Spleen (tissue), 7 donors: ENCODE measurements around the gene COBLL1.

ENCODE experiments used
- POLR2A ChIP-seq, 3 donors: fragments of 450-650 bp; IDR thresholded peaks; one replicate each; pipeline ENCODE4 v1.5.1; 2017; ENCODE audit warnings: antibody characterized with exemption in 3 of 3, mild to moderate bottlenecking in 1 of 3
- POLR2AphosphoS5 ChIP-seq, 3 donors: sonication (generic); formaldehyde crosslinking; IDR thresholded peaks; one replicate each; pipeline ENCODE4 v1.5.1; 2017; ENCODE audit warnings: antibody characterized with exemption in 3 of 3
- TF ChIP-seq, protein P1 (sequence below), 11 experiments: fragments of 200-600 bp in 7 of 11; fragments of 450-650 bp in 4 of 11; sonication (generic) in 4 of 11; IDR thresholded peaks in 8 of 11; conservative IDR thresholded peaks in 3 of 11; 1 replicate in 7 of 11; 2 replicates in 4 of 11; pipeline versions ENCODE4 v1.4.0 to v1.8.0; 2016 to 2021; ENCODE audit warnings: antibody characterized with exemption in 11 of 11, inconsistent platforms in 4 of 11, mild to moderate bottlenecking in 1 of 11
- donor health status: DM: no; HTN: no; CAD: no; lungs with moderate emphysema.
- donor health status: DM: no; HTN: no; CAD: no.
- donor health status: DM: no; HTN: no; CAD: no.

DNA sequence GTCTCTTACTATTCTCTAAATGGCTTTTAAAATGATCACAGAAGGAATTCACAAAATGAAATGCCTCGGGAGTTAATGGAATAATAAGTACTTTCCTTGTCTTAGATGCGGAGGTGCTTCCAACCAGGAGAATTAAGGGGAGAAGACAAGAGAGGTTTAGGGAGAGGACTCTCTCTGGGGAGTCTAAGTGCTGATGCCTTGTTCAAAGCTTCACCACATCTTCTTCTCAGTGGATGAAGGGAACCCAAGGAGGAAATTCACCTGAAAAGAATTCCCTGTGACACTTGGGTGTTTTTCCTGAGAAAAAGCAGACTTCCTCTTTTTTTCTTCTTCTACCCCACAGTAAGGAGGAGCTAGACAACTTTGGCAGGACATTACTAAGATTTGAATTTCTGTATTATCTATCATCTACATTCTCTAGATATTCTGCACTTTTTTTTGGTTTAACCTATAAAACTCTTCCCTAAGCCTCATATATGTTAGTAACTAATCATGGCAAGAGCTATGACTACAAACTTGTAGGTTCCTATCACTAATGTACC is 150.2 kb downstream of the COBLL1 start:
- TF ChIP-seq POLR2AphosphoS5 (IDR thresholded peaks at IDR 0.05) (no peak), POLR2A (IDR thresholded peaks at IDR 0.05) (no peak)
- TF ChIP-seq, protein P1, sequence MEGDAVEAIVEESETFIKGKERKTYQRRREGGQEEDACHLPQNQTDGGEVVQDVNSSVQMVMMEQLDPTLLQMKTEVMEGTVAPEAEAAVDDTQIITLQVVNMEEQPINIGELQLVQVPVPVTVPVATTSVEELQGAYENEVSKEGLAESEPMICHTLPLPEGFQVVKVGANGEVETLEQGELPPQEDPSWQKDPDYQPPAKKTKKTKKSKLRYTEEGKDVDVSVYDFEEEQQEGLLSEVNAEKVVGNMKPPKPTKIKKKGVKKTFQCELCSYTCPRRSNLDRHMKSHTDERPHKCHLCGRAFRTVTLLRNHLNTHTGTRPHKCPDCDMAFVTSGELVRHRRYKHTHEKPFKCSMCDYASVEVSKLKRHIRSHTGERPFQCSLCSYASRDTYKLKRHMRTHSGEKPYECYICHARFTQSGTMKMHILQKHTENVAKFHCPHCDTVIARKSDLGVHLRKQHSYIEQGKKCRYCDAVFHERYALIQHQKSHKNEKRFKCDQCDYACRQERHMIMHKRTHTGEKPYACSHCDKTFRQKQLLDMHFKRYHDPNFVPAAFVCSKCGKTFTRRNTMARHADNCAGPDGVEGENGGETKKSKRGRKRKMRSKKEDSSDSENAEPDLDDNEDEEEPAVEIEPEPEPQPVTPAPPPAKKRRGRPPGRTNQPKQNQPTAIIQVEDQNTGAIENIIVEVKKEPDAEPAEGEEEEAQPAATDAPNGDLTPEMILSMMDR (IDR thresholded peaks at IDR 0.05 in 8 of 11, conservative IDR thresholded peaks at IDR 0.05 in 3 of 11): no peak
